Measurements from ENCODE around the gene C2orf49.

Gene C2orf49

DNA sequence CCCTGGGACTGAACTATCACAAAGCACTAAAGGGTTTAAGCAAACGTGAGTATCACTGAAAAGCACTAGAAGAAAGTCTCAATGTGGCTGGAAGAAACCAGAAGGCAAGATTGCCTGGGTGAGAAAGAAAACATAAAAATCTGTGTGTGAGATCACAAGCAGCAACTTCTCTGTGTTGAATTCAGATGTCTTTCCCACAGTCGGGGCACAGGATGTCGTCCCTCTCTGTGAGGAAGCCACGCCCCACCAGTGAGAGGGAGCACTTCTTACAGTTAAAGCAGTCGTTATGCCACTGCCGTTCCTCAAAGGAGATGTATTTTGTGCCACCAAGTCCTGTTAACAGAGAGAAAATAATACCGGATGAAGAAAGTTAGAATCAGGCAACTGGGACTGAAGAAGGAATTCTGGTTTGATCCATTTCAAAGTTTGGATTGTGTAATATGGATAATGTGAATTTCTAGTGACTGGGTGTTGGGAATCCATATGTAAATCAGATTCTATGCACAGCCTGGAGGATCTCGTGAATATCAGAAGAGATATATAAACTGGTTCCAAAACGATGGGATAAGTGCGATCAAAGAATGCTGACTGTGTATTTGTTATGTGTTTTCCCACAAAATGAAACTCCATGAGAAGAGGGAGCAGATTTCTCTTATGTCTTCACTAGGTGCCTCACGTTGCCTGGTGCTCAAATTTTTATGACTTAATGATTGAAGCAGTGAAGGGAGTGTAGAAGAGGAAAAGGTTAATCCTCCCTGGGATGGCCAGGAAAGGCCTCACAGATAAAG is 24.0 kb downstream of the C2orf49 start:
- no peak for DNase-seq

DNA sequence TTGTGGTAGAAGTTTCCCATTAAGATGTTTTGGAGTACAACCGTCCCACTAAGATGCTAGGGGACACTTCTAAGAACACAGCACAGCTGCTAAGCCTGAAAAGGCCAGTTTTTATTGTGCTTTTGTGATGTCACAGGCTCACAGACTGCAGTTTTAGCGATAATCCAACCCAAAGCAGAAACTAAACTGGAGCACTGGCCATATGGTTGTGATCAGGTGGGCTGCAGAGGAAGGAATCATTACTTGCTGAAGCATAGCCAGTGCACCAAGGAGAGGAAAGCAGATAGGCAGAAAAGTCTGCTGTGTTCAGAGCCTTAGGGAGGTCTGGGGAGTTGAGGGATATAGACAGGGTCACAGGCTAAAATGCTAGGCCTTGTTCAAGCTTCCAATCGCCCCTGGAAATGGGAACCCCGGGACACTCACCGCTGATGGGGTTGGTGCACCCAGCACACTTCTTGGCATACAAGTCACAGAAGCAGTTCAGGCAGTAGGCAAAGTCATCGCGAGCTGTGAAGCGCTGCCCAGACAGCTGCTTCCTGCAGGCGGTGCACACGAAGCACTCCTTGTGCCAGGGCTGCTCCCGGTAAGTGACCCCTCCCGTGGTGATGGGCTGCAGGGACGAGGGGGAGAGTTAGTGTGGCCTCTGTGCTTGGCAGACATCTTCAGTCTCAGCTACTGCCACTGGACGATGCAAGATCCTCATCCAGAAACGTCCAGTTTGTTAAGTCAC is 25.7 kb downstream of the C2orf49 start:
- no peak for DNase-seq

DNA sequence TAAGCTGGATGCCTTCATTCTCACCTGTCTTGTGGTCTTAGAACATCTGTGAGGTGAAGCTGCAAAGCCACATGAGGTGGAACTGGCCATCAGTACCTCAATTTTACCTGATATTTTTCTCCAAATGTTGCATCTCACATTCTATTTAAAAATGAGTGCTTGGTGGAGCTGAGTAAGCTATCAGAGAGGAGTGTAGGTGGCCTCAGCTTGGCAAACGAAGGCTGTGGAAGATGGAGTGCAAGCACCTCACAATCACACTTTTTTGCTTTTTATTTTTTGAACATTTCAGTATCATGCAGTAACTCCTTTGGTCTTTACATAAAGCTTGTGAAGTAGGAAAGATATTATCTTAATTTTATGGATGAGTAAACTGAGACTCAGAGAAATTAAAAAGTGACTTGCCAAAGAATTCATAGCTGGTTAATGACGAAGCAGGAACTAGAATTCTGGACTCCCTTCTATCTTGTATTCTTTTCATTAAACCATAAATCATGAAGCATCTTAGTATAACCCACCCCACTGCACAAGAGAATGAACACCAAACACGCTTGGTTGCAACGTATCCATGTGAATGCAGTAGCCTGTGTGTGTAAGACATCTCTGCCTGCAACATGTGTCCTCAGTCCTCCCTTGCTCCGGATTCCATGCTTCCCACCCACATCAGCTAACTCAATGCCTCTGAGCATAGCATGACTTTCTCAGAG is 27.2 kb downstream of the C2orf49 start:
- DNase-seq = no peak

DNA sequence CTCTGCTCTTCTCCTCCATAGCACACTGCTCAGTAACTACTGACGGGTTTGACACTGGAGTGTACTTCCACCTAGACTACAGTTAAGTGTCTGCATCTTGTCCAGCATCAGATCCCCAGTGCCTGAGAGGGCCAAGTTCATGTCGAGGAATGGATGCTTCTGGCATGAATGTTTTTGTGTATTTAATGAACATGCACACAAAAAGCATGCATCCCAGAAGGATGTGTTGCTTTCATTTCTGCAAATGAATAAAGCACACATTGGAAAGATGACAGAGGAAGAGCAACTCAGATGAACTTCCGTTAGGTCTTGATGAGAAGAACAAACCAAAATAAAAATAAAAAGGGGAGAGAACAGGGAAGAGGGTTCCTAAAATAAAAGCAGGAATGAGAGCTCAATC is 27.9 kb downstream of the C2orf49 start:
- no peak for DNase-seq

DNA sequence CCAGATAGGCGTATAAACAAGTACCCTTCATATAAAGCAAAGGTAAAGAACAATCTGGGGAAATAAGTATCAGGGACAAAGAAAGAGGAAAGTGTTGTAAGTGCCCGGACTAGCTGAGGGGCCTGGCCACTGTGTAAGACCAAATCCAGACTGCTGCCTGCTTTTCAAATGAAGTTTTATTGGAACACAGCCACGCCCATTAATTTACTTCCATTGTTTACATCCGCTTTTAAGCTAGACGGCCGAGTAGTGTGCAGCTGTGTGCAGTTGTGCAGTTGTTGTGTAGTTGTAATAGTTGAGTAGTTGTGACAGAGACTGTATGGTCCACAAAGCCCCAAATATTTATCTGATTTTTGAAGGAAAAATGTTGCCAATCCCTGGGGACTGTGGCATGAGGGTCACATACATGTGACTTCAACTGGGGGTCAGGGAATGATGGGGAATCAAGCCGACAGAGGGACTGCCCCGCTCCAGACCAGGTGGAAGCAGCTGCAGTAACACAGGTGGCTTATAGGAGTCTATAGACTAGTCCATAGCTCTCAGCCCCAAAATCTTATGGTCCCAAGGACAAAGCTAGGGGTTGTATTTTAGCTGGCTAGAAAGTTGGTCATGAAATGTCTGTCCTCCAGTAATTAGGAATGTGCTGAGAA is 31.5 kb downstream of the C2orf49 start:
- no peak for DNase-seq

DNA sequence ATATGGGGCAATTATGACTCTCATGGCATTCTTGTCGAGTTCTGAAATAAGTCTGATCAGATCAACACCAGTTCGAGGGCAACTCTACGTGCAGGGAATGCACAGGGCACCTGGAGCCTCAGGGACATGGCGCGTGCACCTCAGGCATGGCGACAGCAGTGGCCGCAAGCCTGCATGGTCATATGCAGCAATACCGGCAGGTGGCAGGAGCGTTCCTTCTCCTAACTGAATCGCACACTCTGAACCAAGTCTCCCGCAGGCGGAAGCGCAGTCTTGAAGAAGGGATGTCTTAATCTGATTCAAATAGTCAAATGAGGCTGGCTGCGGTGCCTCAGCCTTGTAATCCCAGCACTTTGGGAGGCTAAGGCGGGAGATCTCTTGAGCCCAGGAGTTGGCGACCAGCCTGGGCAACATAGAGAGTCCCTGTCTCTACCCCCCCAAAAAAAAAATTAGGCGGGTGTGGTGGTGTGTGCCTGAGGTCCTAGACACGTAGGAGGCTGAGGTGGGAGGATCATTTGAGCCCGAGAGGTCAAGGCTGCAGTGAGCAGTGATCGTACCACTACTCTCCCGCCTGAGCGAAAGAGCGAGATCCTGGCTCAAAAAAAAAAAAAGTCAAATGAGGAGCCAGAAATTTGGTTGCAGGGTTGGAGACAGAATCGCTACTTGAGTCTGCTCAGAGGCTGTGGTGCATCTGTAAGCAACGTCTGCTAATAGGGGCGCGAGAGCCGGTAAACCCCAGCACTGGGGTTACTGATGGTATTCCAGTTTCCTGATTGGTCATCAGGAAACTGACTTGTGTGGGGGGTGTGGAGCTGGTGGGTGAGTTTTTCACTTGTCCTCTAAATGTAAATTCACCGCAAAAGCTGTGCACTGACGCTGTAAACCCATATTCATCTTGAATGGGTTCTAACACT is 32.7 kb downstream of the C2orf49 start:
- peak; percentile 59 for DNase-seq

DNA sequence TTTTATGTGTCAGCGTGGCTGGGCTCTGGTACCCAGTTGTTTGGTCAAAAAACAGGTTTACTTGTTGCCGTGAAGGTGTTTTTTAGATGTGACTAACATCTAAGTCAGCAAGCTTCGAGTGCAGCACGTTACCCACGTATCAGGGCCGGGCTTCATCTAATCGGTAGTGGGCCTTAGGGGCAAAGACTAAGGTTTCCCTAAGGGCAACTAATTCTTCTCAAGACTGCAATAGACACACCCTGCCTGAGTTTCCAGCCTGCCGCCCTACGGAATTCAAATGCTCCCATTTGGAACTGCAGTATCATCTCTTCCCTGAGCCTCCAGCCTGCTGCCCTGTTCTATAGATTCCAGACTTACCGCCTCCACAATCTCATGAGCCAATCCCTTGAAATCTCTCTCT is 33.8 kb downstream of the C2orf49 start:
- no peak for DNase-seq

DNA sequence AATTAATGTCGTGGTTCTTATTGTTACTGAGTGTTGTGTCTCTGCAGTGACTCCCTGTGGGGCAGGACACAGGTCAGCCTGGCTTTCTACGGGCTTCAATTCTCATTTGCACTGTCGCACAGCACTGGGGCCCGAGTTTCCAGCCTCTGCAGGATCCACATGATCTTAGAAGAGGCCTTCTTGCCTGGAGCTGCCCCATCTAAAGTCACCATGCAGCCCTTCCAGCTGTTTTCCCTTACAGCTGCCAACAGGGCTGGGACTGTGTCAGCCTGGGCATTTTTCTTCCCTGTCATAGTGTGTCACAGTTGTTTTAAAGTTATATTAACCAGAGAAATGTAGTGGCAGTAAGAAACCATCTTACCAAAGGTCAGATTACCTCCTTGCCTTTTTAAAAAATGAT is 34.5 kb downstream of the C2orf49 start:
- no peak for DNase-seq

DNA sequence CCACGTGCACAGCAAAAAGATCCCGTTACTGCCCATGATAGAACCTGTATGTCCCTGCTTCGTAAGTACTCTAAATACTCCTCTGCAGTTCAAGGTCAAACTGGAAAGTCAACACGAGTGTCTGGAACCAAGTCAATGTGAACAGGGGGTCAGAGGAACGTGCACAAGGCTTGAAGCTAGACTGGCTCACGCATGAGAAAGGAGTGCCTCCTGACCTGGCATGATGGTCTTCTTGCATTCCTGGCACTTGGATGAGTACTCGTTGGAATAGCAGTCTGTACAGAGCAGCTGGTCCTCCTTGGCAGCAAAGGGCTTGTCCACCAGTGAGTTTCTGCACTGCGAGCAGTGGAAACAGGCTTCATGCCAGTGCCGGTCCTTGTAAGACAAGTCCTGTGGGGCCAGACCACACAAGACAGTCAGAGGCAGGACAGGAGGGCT is 36.0 kb downstream of the C2orf49 start:
- no peak for DNase-seq

DNA sequence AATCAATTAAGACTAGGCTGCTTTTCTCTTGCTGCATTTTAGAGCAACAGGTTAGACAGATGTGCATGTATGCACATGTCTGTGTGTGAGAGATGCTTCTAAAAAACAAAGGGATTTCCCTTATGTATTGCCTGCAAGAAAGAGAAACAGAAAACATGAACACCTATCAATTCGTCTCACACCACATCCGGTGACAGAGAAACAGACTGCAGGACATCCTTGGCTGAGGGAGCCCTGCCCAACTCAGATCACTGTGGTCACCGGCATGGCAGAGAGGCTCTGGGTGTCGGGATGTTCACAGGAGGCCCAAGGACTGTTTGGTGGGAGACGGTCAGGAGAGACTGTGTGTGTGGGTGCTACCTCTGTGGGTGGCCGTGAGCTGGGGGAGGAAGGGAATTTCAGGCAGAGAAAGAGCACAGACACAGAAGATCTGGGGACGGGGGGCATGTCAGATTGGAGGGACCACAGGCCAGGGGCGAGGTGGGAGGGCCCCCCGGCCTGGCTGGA is 36.6 kb downstream of the C2orf49 start:
- no peak for DNase-seq

DNA sequence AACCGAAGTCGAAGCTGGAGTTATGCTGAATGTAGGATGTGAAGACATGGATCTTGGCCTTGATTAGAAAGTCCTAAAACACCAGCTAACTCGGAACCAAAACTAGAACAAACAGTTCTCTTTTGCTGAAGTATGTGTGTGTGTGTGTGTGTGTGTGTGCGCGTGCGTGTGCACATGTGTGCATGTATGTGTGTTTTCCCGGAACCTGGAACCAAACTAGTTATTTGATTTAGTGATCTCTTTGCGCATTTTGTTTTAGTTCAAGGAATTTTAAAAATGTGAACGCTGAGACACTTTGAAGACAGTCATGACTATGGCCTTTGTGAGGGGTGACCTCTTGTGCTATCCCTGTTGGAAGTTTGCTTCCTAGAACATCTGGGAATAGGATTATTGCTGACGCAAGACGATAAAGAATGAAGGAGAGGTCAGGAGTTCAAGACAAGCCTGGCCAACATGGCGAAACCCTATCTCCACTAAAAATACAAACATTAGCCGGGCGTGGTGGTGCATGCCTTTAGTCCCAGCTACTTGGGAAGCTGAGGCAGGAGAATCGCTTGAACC is 37.7 kb downstream of the C2orf49 start:
- no peak for DNase-seq

DNA sequence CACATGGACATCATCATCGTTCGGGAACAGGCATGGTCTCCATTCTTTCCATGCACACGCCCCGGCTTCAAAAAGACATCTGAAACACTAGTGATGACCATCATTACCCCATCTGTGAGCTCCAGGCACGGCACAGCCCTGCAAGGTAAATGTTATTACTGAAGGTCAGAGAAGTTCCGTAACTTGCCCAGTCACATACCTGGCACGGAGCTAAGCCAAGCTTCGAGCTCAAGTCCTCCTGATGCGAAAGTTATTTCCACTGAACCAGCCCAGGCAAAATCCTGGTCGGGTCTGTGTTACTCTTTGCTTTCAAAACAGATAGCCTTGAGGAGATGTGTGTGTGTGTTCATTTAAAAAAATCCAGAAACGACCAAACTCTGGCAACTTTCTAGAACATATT is 38.7 kb downstream of the C2orf49 start:
- no peak for DNase-seq

DNA sequence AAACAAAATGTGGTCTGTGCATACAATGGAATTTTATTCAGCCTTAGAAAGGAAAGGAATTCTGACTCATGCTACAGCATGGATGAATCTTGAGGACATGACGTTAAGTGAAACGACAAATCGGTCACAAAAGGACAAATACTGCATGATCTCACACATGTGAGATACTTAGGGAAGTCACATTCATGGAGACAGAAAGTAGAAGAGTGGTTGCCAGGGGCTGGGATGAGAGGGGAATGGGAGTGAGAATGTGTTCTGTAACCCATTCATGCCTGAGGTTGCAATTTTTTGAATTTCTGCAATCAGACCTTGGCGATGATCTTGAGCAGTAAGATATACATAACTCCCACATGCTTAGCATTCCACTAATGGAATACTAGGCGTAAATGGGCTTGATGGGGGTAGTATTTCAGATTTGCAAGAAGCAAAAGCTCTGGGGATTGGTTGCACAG is 39.5 kb downstream of the C2orf49 start:
- DNase-seq = no peak

DNA sequence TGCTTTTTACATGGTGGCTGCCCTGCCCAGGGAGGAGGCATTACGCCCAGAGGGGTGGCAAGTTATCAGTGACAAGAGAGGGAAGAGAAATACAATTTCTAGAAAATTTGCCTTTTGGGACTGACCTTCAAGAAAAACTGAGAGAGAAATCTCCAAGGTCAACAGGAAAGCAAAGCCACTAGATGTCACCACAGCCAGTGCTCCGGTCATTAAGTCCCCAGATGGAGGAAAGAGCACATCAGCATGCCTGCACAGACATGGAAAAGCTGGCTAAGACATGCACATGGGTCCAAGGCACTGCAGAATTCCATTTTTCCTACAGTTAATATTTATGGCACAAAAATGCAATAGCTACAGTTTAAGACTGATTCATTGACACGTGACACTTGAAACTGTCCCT is 40.5 kb downstream of the C2orf49 start:
- DNase-seq = no peak

DNA sequence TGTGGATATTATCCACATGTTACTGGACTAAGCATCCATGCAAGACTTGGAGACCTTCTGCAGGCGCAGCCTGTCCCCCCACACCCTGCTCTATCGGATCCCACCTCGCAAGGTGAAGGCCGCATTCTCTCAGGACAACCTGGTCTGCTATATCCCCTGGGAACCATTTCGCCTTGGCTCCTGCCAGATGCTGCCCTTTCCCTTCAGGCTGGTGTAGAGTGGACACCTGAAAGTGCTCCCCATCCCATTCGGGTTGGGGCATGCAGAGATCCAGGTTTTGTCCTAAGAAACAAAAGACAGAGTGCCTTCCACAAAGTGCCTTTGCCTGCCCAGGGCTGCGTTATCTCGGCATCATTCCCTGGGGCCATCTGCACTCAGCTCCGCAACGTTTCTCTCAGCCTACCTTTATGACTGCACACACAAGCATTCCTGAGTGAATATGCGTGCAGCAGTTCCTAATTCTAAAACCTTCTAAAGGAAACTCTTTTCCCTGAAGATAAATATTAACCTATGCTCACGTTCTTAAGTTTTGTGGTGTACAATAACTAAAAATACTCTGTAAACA is 41.0 kb downstream of the C2orf49 start:
- DNase-seq = no peak

DNA sequence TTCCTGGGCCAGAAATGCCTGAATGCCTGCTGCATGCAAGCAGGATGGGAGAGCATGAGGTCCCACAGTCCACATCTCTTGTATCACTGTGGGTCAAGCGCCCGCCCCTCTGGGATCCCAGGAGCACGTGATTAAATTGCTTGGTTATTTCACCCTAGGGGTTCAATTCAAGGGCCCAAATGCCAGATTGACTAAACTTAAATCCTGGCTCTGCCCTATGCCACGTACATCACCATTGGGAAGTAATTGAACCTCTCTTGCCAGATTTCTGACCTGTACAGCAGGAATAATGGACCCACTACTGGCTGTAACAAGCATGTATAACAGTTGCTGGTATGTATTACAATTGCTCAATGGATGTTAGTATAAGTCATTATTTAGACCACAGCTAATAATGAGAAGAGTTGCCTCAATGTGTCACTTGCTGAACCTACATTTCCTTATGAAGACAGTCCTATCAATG is 41.6 kb downstream of the C2orf49 start:
- DNase-seq = no peak

DNA sequence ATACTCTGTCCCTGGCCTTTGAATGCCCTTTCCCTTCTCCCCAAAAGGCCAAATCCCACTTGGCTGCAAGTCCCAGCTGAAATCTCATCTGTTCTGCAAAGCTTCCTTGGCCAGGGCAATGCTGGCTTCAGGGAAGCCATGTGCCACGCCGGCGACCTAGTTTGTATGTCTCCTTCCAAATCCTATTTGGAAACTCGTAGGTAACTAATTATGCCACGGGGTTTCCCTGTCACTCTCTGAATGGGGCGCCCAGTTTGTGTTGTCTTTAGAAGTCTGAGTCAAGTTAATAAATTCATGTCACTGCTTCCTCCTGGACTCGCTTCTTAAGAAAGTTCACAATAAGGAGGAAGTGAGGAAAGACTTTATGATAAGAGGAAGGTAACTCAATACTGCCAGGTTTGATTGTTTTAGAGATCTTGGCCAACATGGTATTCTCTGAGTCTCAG is 42.4 kb downstream of the C2orf49 start:
- DNase-seq = no peak

DNA sequence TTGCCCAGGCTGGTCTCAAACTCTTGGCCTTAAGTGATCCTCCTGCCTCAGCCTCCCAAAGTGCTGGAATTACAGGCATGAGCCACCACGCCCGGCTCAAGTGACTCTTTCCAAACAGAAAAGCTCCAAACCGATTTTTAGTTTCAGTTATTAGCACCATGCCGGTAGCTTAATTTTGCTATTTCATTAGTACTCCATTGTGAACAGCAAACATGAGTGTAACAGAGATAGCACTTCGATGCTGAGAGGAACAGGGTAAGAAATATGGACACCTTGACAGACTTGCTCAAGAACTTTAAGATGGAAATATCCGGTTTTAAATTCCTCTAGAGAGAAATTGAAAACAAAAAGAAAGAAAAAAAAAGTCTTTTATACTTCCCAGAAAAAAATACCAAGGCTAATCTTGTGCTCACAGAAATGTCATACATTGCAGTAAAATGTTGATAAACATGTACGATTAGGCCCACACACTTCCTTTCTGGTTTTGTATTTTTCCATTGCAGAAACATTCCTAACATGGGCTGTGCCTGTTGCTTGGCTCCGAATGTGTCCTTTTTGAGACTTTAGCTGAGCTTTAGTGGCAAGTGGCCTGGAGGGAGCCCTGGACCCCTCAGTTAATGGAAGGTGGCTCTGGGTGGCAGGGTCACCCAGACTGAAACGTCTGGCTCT is 43.2 kb downstream of the C2orf49 start:
- DNase-seq = no peak

DNA sequence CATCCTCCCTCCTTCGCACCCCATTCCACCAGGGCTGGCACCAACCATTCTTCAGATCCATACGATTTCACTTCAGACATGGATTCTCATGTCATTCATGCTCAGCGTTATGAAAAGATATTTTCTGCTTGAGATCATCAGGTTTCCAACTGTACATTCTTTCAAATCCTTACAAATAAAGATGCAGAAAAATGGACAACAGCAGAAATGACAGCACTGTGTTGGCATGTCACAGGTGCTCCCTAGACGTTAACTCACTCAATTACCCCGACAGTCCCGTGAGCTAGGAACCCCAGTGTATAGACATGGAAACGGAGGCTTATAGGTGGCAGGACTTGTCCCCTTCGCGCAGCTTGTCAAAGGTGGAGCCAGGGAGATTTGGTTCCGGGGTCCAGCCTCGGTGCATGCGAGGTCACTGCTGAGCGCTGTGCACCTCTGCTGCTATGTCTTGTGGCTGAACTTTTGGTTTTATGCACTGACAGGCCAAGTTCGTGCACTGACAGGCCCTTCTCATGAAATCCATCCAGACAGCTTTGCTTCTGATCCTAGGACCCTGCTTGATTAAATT is 43.8 kb downstream of the C2orf49 start:
- no peak for DNase-seq

DNA sequence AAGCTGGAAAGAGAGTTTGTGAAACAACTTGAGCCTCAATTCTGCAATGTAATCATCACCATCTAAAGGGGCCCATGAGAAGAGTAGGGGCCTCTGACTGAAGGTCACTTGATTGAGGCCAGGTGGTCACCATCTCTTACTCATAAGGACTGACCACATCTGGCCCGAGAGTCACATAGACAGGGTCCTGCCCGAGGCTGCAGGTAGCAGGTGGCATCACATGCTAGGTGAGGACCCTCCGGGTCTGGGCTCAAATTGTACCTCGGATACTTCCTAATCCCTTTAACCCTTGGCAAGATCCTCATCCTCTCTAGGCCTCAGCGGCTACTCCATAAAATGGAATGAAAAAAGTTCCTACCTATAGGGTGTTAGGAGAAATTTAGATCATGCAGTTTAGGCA is 44.8 kb downstream of the C2orf49 start:
- DNase-seq = no peak
